H1 (cell line): ENCODE data around the gene NCOA6. TPM values are rescaled to one million over a fixed set of nuclear protein-coding genes. Genes with fewer than 3 reads are reported as not detected.

Experiments used
- CTCF ChIA-PET: fragments of 300-600 bp; sonication (Branson Sonifier 250); formaldehyde crosslinking; loops from one replicate; lab custom pipeline; 2021; ENCODE audit not compliant: partially characterized antibody; lab: Charles Lee
- POLR2A ChIA-PET: fragments of 300-600 bp; sonication (Branson Sonifier 250); formaldehyde crosslinking; loops from one replicate; lab custom pipeline; 2021; ENCODE audit warnings: inconsistent platforms; ENCODE audit not compliant: partially characterized antibody; lab: Charles Lee
- DNase-seq, 2 experiments: peaks; one replicate each; pipeline versions ENCODE4 v3.0.0 to v3.0.0-alpha.2; 2010 to 2022; ENCODE audit warnings: low spot score in 2 of 2, low read depth in 1 of 2, mixed read lengths in 1 of 2
- FAIRE-seq: peaks from 2 replicates; lab custom pipeline; 2011; peaks lifted over from hg19 to GRCh38; lab: Jason Lieb, UNC
- H2AFZ ChIP-seq: 2 replicates; pipeline ENCODE4 v1.8.1; 2012; ENCODE audit warnings: low read length, inconsistent platforms
- H2AK5ac ChIP-seq: 2 replicates; pipeline ENCODE4 v1.6.1; 2013; ENCODE audit warnings: low read depth, low read length
- H2BK120ac ChIP-seq: replicated peaks from 2 replicates; pipeline ENCODE3; 2013; ENCODE audit warnings: low read depth, low read length, inconsistent platforms
- H2BK12ac ChIP-seq: 2 replicates; pipeline ENCODE4 v1.6.1; 2013; ENCODE audit warnings: low read depth, low read length
- H2BK15ac ChIP-seq: 2 replicates; pipeline ENCODE4 v1.6.1; 2013; ENCODE audit warnings: low read length
- H2BK20ac ChIP-seq: 2 replicates; pipeline ENCODE4 v1.6.1; 2013; ENCODE audit warnings: low read length
- H2BK5ac ChIP-seq: 2 replicates; pipeline ENCODE4 v1.6.1; 2013; ENCODE audit warnings: low read depth, low read length
- H3K14ac ChIP-seq: 2 replicates; pipeline ENCODE4 v1.6.1; 2013; ENCODE audit warnings: inconsistent platforms; ENCODE audit not compliant: insufficient read length
- H3K18ac ChIP-seq: 2 replicates; pipeline ENCODE4 v1.6.1; 2013; ENCODE audit warnings: low read length; ENCODE audit errors: extremely low read depth
- H3K23ac ChIP-seq: 2 replicates; pipeline ENCODE4 v1.6.1; 2013; ENCODE audit warnings: inconsistent platforms; ENCODE audit not compliant: insufficient read length
- H3K23me2 ChIP-seq: 2 replicates; pipeline ENCODE4 v1.6.1; 2013; ENCODE audit warnings: low read depth, low read length
- H3K27ac ChIP-seq: 2 replicates; pipeline ENCODE4 v1.6.1; 2011; ENCODE audit warnings: low read depth, low read length, inconsistent platforms
- H3K27me3 ChIP-seq, 4 experiments: replicated peaks in 1 of 4; 1 replicate in 1 of 4; 2 replicates in 3 of 4; pipeline versions ENCODE4 v1.6.1 to v1.8.1; 2011 to 2013; ENCODE audit warnings: low read length in 3 of 4, mild to moderate bottlenecking in 3 of 4, inconsistent platforms in 2 of 4, mixed read lengths in 2 of 4, moderate library complexity in 1 of 4; ENCODE audit not compliant: control insufficient read depth in 3 of 4, insufficient read depth in 3 of 4; ENCODE audit errors: extremely low read depth in 1 of 4
- H3K36me3 ChIP-seq, 4 experiments: 2 replicates each; pipeline versions ENCODE4 v1.6.1 to v1.8.1; 2011 to 2013; ENCODE audit warnings: mild to moderate bottlenecking in 4 of 4, low read length in 3 of 4, moderate library complexity in 2 of 4, control low read depth in 1 of 4, inconsistent platforms in 1 of 4; ENCODE audit not compliant: insufficient read depth in 4 of 4, control insufficient read depth in 2 of 4
- H3K4ac ChIP-seq: replicated peaks from 2 replicates; pipeline ENCODE3; 2013; ENCODE audit warnings: low read length, low read depth, mixed read lengths, inconsistent platforms; ENCODE audit not compliant: insufficient read length
- H3K4me1 ChIP-seq, 4 experiments: replicated peaks in 1 of 4; 1 replicate in 1 of 4; 2 replicates in 3 of 4; pipeline versions ENCODE4 v1.6.1 to v1.8.1; 2011 to 2013; ENCODE audit warnings: low read length in 3 of 4, inconsistent platforms in 2 of 4, mixed read lengths in 1 of 4; ENCODE audit not compliant: insufficient read depth in 4 of 4, control insufficient read depth in 3 of 4
- H3K4me2 ChIP-seq, 2 experiments: 2 replicates each; pipeline versions ENCODE4 v1.6.1 to v1.8.1; 2011 to 2013; ENCODE audit warnings: low read depth in 2 of 2, low read length in 2 of 2, control low read depth in 1 of 2, inconsistent platforms in 1 of 2, mild to moderate bottlenecking in 1 of 2; ENCODE audit not compliant: insufficient read depth in 1 of 2
- H3K4me3 ChIP-seq, 4 experiments: fragments of 200-600, 300-600 bp in 1 of 4; sonication (generic), shearing (Covaris generic), sonication (Bioruptor Twin) in 1 of 4; 2 replicates each; pipeline versions ENCODE4 v1.5.1 to v1.8.1; 2011 to 2016; ENCODE audit warnings: low read length in 4 of 4, low read depth in 3 of 4, control low read depth in 2 of 4, inconsistent platforms in 2 of 4, mild to moderate bottlenecking in 2 of 4, mixed read lengths in 1 of 4, moderate library complexity in 1 of 4; ENCODE audit not compliant: insufficient read depth in 2 of 4; ENCODE audit errors: extremely low read depth in 1 of 4
- H3K56ac ChIP-seq: replicated peaks from 2 replicates; pipeline ENCODE3; 2013; ENCODE audit warnings: low read depth, mild to moderate bottlenecking, mixed read lengths, low read length, inconsistent platforms; ENCODE audit not compliant: insufficient read length
- H3K79me1 ChIP-seq: 2 replicates; pipeline ENCODE4 v1.6.1; 2013; ENCODE audit warnings: low read depth, low read length, control low read depth
- H3K79me2 ChIP-seq, 2 experiments: 2 replicates each; pipeline versions ENCODE4 v1.6.1 to v1.8.1; 2012 to 2013; ENCODE audit warnings: low read length in 2 of 2, mild to moderate bottlenecking in 2 of 2, inconsistent platforms in 1 of 2; ENCODE audit not compliant: insufficient read depth in 2 of 2, control insufficient read depth in 1 of 2
- H3K9ac ChIP-seq, 4 experiments: replicated peaks in 1 of 4; 1 replicate in 1 of 4; 2 replicates in 3 of 4; pipeline versions ENCODE4 v1.6.1 to v1.8.1; 2011 to 2013; ENCODE audit warnings: low read depth in 3 of 4, low read length in 3 of 4, control low read depth in 2 of 4, mild to moderate bottlenecking in 2 of 4, moderate library complexity in 2 of 4, inconsistent platforms in 1 of 4; ENCODE audit errors: extremely low read depth in 1 of 4
- H3K9me3 ChIP-seq, 2 experiments: 2 replicates each; pipeline versions ENCODE4 v1.6.1 to v1.8.1; 2012 to 2013; ENCODE audit warnings: mild to moderate bottlenecking in 2 of 2, moderate library complexity in 2 of 2, control low read depth in 1 of 2, inconsistent platforms in 1 of 2, low read depth in 1 of 2, low read length in 1 of 2, mixed read lengths in 1 of 2; ENCODE audit not compliant: insufficient read depth in 2 of 2
- H4K20me1 ChIP-seq, 2 experiments: replicated peaks in 1 of 2; 2 replicates each; pipeline versions ENCODE3 to v1.8.1; 2011 to 2013; ENCODE audit warnings: inconsistent platforms in 2 of 2, low read length in 2 of 2, mild to moderate bottlenecking in 1 of 2; ENCODE audit not compliant: insufficient read depth in 2 of 2, control insufficient read depth in 1 of 2
- H4K5ac ChIP-seq: 2 replicates; pipeline ENCODE4 v1.6.1; 2013; ENCODE audit warnings: low read length, low read depth, mixed read lengths, inconsistent platforms; ENCODE audit not compliant: insufficient read length
- H4K8ac ChIP-seq: 2 replicates; pipeline ENCODE4 v1.8.0; 2013; ENCODE audit warnings: mild to moderate bottlenecking, moderate library complexity, low read length, inconsistent platforms; ENCODE audit not compliant: insufficient read depth; ENCODE audit errors: extremely low read depth
- H4K91ac ChIP-seq: replicated peaks from 2 replicates; pipeline ENCODE3; 2013; ENCODE audit warnings: low read length, mixed read lengths, inconsistent platforms; ENCODE audit not compliant: insufficient read length
- CEBPB ChIP-seq: IDR thresholded peaks from 2 replicates; pipeline ENCODE4 v1.6.1; 2012; ENCODE audit warnings: low read depth, low read length
- EZH2 ChIP-seq: fragments of 200-600 bp; sonication (generic); IDR thresholded peaks from 2 replicates; pipeline ENCODE4 v1.7.1; 2012; ENCODE audit warnings: low read depth, mild to moderate bottlenecking, moderate library complexity, low read length, inconsistent platforms; ENCODE audit not compliant: severe bottlenecking
- NRF1 ChIP-seq: IDR thresholded peaks from 2 replicates; pipeline ENCODE4 v1.6.1; 2011; ENCODE audit warnings: mild to moderate bottlenecking, low read depth, low read length, improper control_type of control experiment
- RBBP5 ChIP-seq: IDR thresholded peaks from 2 replicates; pipeline ENCODE4 v1.7.1; 2012; ENCODE audit warnings: low read depth, mild to moderate bottlenecking, inconsistent platforms, low read length, moderate library complexity, borderline replicate concordance
- SP1 ChIP-seq: IDR thresholded peaks from 2 replicates; pipeline ENCODE4 v1.6.1; 2011; ENCODE audit warnings: low read depth, low read length
- WGBS, 2 experiments: shearing (Covaris generic) in 1 of 2; methylation state at CpG; one replicate each; pipeline versions ENCODE4 v1.1.6 to v1.1.7; 2013 to 2015; ENCODE audit warnings: low lambda C conversion rate in 2 of 2, mixed read lengths in 2 of 2, inconsistent platforms in 1 of 2, low coverage in 1 of 2, missing lambda C conversion rate in 1 of 2; ENCODE audit not compliant: insufficient replicate concordance in 2 of 2, insufficient coverage in 1 of 2, insufficient read length in 1 of 2; ENCODE audit errors: extremely low coverage in 1 of 2, missing lambda C conversion rate in 1 of 2; 5-methylcytosine and 5-hydroxymethylcytosine counted together
- polyA plus RNA-seq, 7 experiments: library from polyadenylated mRNA; depleted of rRNA in 3 of 7; stranded (reverse) in 5 of 7; unstranded in 2 of 7; fragments of >200 nt in 5 of 7; fragments of 200-250 nt in 2 of 7; gene quantifications; 1 replicate in 5 of 7; 2 replicates in 1 of 7; 4 replicates in 1 of 7; pipeline versions ENCODE4 v1.2.1 to v1.2.3, GENCODE V29; 2011 to 2013; ENCODE audit warnings: missing spikeins in 2 of 7, mixed read lengths in 2 of 7
- total RNA-seq: library from RNA; stranded (reverse); fragmentation: NEBNext Ultra II Directional; extraction: Animal tissue kit (Norgen Biotek cat#: 25700); gene quantifications from 2 replicates; pipeline ENCODE4 v1.2.1, GENCODE V29; 2021

The NCOA6 gene
- total and polyA plus RNA-seq, 2 of the 8 experiments (the other 6 are each of a cell fraction or from before 2014, with no cell fraction given): 9.0 to 9.5 TPM

DNA sequence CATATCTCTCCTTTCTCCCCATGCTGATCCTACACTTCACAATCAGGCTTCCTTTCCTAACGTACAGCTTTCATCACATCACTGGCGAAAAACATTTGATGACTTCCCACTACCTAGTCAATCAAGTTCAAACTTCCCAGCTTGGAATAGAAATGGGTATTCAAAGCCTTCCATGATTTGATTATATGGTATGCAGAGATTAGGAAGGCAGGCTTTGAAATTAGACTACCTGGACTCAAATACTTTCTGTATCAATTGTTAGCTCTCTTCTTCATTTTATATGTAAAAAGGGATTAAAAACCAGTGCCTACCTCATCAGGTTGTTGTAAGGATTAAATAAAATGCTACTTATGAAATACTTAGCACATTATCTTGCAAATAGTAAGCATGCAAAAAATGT is 7.7 kb downstream of the NCOA6 start:
- no peak overlapping the region for H2BK20ac ChIP-seq
- CTCF ChIA-PET: interaction anchor here (0.7 to 1.6 kb wide), 5 partner anchors 14 to 57 kb away, joined by 3 to 5 read pairs (median 3); no protein-coding TSS in a partner anchor
- H3K4me2 ChIP-seq: no peak overlapping the region

More for the DNA sequence above, 7.7 kb downstream of the NCOA6 start:
- Histone ChIP-seq H3K9ac (no peak overlapping the region), H4K20me1 (peaks cover 0 to 2% of the 10 kb centered on the region in 2 experiments), H3K27me3 (no peaks in the 10 kb centered on the region), H2BK15ac (no peak overlapping the region), H3K27ac (no peak overlapping the region), H2AK5ac (no peak overlapping the region), H3K9me3 (no peaks in the 10 kb centered on the region), H3K79me1 (peaks cover 5% of the 10 kb centered on the region; the same call in 1 of the 2 replicates), H2BK12ac (no peak overlapping the region), H3K56ac (no peak overlapping the region), H3K23me2 (no peaks in the 10 kb centered on the region), H3K4me1 (peaks cover 0 to 2% (median 0%) of the 10 kb centered on the region in 4 experiments; a peak in 2 of 7 replicates), H3K4me3 (no peak overlapping the region), H4K5ac (no peak overlapping the region), H2BK120ac (no peak overlapping the region), H3K18ac (no peak overlapping the region), H3K23ac (no peak overlapping the region), H4K8ac (no peak overlapping the region), H2BK5ac (no peak overlapping the region), H3K79me2 (peaks cover 0 to 43% of the 10 kb centered on the region in 2 experiments; a peak in 2 of 4 replicates), H3K14ac (no peak overlapping the region), H4K91ac (no peak overlapping the region), H3K4ac (no peak overlapping the region), H3K36me3 (no peaks in the 10 kb centered on the region), H2AFZ (no peak overlapping the region)
- TF ChIP-seq NRF1 (no peak), EZH2 (no peak), CEBPB (no peak), RBBP5 (no peak), SP1 (no peak)
- no peak for FAIRE-seq
- DNase-seq: no peak
- POLR2A ChIA-PET: interaction anchor here (1.1 to 1.2 kb wide), 2 partner anchors 8 to 846 kb away, joined by 3 read pairs; partner anchors contain the start of gene NCOA6
- 55% methylated on average over 2 of the region's 2 CpGs; no CpG with 5 or more reads in 1 of the 2 experiments for WGBS, 2 experiments
